PC-3 (cell line): ENCODE measurements around the gene GOLGA1.

Source experiments
- CTCF ChIP-seq: fragments of 300-600 bp; sonication (generic); conservative IDR thresholded peaks from 2 replicates; pipeline ENCODE4 v1.5.1; 2017; ENCODE audit warnings: antibody characterized with exemption, low read depth, mild to moderate bottlenecking, low read length
- EZH2 ChIP-seq: fragments of 300-600 bp; sonication (generic); IDR thresholded peaks from one replicate; pipeline ENCODE4 v1.6.1; 2017; ENCODE audit warnings: antibody characterized with exemption, mild to moderate bottlenecking, low read length; ENCODE audit not compliant: unreplicated experiment
- EZH2phosphoT487 ChIP-seq: fragments of 300-600 bp; sonication (generic); IDR thresholded peaks from 2 replicates; pipeline ENCODE4 v1.6.1; 2018; ENCODE audit warnings: mild to moderate bottlenecking, antibody characterized with exemption, low read length, borderline replicate concordance

- TF ChIP-seq CTCF, result no peak
- TF ChIP-seq EZH2, result no peak
- TF ChIP-seq EZH2phosphoT487, result no peak
These were observed 106.3 kb downstream of the GOLGA1 start for GRCh38 chr9:124834591-124834990.
